Measurements from ENCODE around the gene C4BPB. TPM values are rescaled to one million over a fixed set of nuclear protein-coding genes. Genes with fewer than 3 reads are reported as not detected.

C4BPB gene
- total and polyA plus RNA-seq, 2 of the 8 experiments (the other 6 are each of a cell fraction or from before 2014, with no cell fraction given), result not detected

GRCh38 chr1:207058878-207059867 lies 29.5 kb upstream of the C4BPB start:
- Histone ChIP-seq H3K14ac (ENCODE audit: insufficient read length) (no peak overlapping the region), H3K9me3 (ENCODE audit: insufficient read depth in 2 of 2, low read depth in 1 of 2, low read length in 1 of 2) (no peaks in the 10 kb centered on the region), H2BK120ac (replicated peaks; ENCODE audit: low read depth, low read length) (no peak overlapping the region), H3K27ac (ENCODE audit: low read depth, low read length) (no peak overlapping the region), H2BK20ac (ENCODE audit: low read length) (no peak overlapping the region), H3K4me2 (ENCODE audit: insufficient read depth in 1 of 2, low read depth in 2 of 2, low read length in 2 of 2) (no peak overlapping the region), H3K4ac (replicated peaks; ENCODE audit: insufficient read length, low read depth, low read length) (no peak overlapping the region), H3K79me2 (ENCODE audit: control insufficient read depth in 1 of 2, insufficient read depth in 2 of 2, low read length in 2 of 2) (no peaks in the 10 kb centered on the region), H3K4me1 (replicated peaks in 1 of 4; ENCODE audit: control insufficient read depth in 3 of 4, insufficient read depth in 4 of 4, low read length in 3 of 4) (peaks cover 0 to 3% (median 1%) of the 10 kb centered on the region in 4 experiments; a peak in 2 of 7 replicates), H2BK15ac (ENCODE audit: low read length) (no peak overlapping the region), H3K9ac (replicated peaks in 1 of 4; ENCODE audit: extremely low read depth in 1 of 4, low read depth in 3 of 4, low read length in 3 of 4) (no peak overlapping the region; a peak in 1 of 7 replicates), H4K91ac (replicated peaks; ENCODE audit: insufficient read length, low read length) (no peak overlapping the region), H2BK12ac (ENCODE audit: low read depth, low read length) (no peak overlapping the region), H2AK5ac (ENCODE audit: low read depth, low read length) (no peak overlapping the region), H3K79me1 (ENCODE audit: low read depth, low read length) (no peaks in the 10 kb centered on the region), H3K56ac (replicated peaks; ENCODE audit: insufficient read length, low read depth, low read length) (no peak overlapping the region), H3K18ac (ENCODE audit: extremely low read depth, low read length) (no peak overlapping the region), H4K8ac (ENCODE audit: extremely low read depth, insufficient read depth, low read length) (no peak overlapping the region), H3K4me3 (ENCODE audit: extremely low read depth in 1 of 4, insufficient read depth in 2 of 4, low read depth in 3 of 4, low read length in 4 of 4) (no peak overlapping the region), H2BK5ac (ENCODE audit: low read depth, low read length) (no peak overlapping the region), H4K5ac (ENCODE audit: insufficient read length, low read depth, low read length) (no peak overlapping the region), H3K27me3 (replicated peaks in 1 of 4; ENCODE audit: control insufficient read depth in 3 of 4, extremely low read depth in 1 of 4, insufficient read depth in 3 of 4, low read length in 3 of 4) (no peaks in the 10 kb centered on the region), H2AFZ (ENCODE audit: low read length) (no peak overlapping the region), H3K23ac (ENCODE audit: insufficient read length) (no peak overlapping the region), H3K23me2 (ENCODE audit: low read depth, low read length) (no peaks in the 10 kb centered on the region), H3K36me3 (ENCODE audit: control insufficient read depth in 2 of 4, insufficient read depth in 4 of 4, low read length in 3 of 4) (peaks cover 0 to 17% (median 9%) of the 10 kb centered on the region in 4 experiments; a peak in 4 of 8 replicates), H4K20me1 (replicated peaks in 1 of 2; ENCODE audit: control insufficient read depth in 1 of 2, insufficient read depth in 2 of 2, low read length in 2 of 2) (no peaks in the 10 kb centered on the region)
- CTCF ChIA-PET (ENCODE audit: partially characterized antibody), result interaction anchor here (0.5 to 3.5 kb wide), 14 partner anchors 9 to 559 kb away, joined by 3 to 21 read pairs (median 4); no protein-coding TSS in a partner anchor
- DNase-seq (ENCODE audit: low read depth in 1 of 2, low spot score in 2 of 2) (no peak), FAIRE-seq (no peak)
- 82% methylated on average over 6 of the region's 6 CpGs; no CpG with 5 or more reads in 1 of the 2 experiments for WGBS, 2 experiments (ENCODE audit: extremely low coverage in 1 of 2, insufficient coverage in 1 of 2, insufficient read length in 1 of 2, insufficient replicate concordance in 2 of 2, low coverage in 1 of 2, low lambda C conversion rate in 2 of 2, missing lambda C conversion rate in 1 of 2)
- TF ChIP-seq RAD21 (IDR thresholded peaks at IDR 0.05 in 1 of 2, conservative IDR thresholded peaks at IDR 0.05 in 1 of 2; ENCODE audit: low read depth in 2 of 2, low read length in 2 of 2) (peak in 1 of 2 experiments; percentile 33; a peak in 1 of 4 replicates), CTCF (IDR thresholded peaks at IDR 0.05; ENCODE audit: control extremely low read depth in 1 of 3, insufficient read depth in 1 of 3, low read depth in 1 of 3, low read length in 3 of 3) (peak; percentile 35 to 55 (median 37); a peak in 3 of 4 replicates), SP2 (IDR thresholded peaks at IDR 0.05; ENCODE audit: low read length) (no peak), GABPA (IDR thresholded peaks at IDR 0.05; ENCODE audit: borderline replicate concordance, insufficient read depth, low read length) (no peak), TBP (IDR thresholded peaks at IDR 0.05; ENCODE audit: low read depth, low read length) (no peak), SP4 (IDR thresholded peaks at IDR 0.05; ENCODE audit: low read length) (no peak)
- POLR2A ChIA-PET (ENCODE audit: partially characterized antibody), result interaction anchor here (1.0 to 2.8 kb wide), 3 partner anchors 8 to 27 kb away, joined by 3 to 9 read pairs (median 3); partner anchors contain the start of genes C1orf116 and YOD1

All from H1 (cell line).